K562 (cell line): ENCODE measurements around the gene MAPK13. TPM values are rescaled to one million over a fixed set of nuclear protein-coding genes. Genes with fewer than 3 reads are reported as not detected.

ENCODE experiments used
- C11orf30 ChIP-seq: fragments of 450-650 bp; IDR thresholded peaks from 2 replicates; pipeline ENCODE4 v1.6.1; 2016; ENCODE audit warnings: low read depth, mild to moderate bottlenecking
- CBFA2T3 ChIP-seq: fragments of 450-650 bp; IDR thresholded peaks from 2 replicates; pipeline ENCODE4 v1.6.1; 2017
- CHD4 ChIP-seq: fragments of 200-600 bp; sonication (generic); IDR thresholded peaks from 3 replicates; pipeline ENCODE4 v1.6.1; 2012; ENCODE audit warnings: low read depth, mild to moderate bottlenecking, mixed read lengths, low read length, inconsistent platforms; ENCODE audit not compliant: insufficient read depth, insufficient replicate concordance, poor library complexity, severe bottlenecking
- CREB1 ChIP-seq, 2 experiments: sonication (generic) in 1 of 2; formaldehyde crosslinking in 1 of 2; IDR thresholded peaks; 2 replicates each; pipeline versions ENCODE4 v1.6.1 to v1.8.0; 2012 to 2022; ENCODE audit warnings: inconsistent platforms in 1 of 2, mild to moderate bottlenecking in 1 of 2, missing genetic modification reagents in 1 of 2, moderate library complexity in 1 of 2
- ESRRB ChIP-seq: fragments of 250-450 bp; sonication (Bioruptor Pico); IDR thresholded peaks from 2 replicates; pipeline ENCODE4 v1.5.0; 2020; ENCODE audit warnings: mild to moderate bottlenecking, moderate library complexity, borderline replicate concordance
- HDAC1 ChIP-seq, 2 experiments: fragments of 450-650 bp; IDR thresholded peaks; 2 replicates each; pipeline ENCODE4 v1.6.1; 2016 to 2017; ENCODE audit warnings: inconsistent platforms in 1 of 2, mild to moderate bottlenecking in 1 of 2, moderate library complexity in 1 of 2
- HINFP ChIP-seq: fragments of 450-650 bp; conservative IDR thresholded peaks from 2 replicates; pipeline ENCODE4 v1.6.1; 2016; ENCODE audit warnings: missing genetic modification characterization, low read depth, mild to moderate bottlenecking, control low read depth, missing compliant biosample characterization
- HIVEP1 ChIP-seq: fragments of 250-450 bp; sonication (Bioruptor Pico); IDR thresholded peaks from 2 replicates; pipeline ENCODE4 v1.4.0; 2020; ENCODE audit warnings: mild to moderate bottlenecking
- HMGN3 ChIP-seq: IDR thresholded peaks from 2 replicates; pipeline ENCODE4 v1.6.1; 2011; ENCODE audit warnings: borderline replicate concordance, low read depth, mild to moderate bottlenecking, mixed read lengths, low read length; ENCODE audit not compliant: insufficient read length; ENCODE audit errors: extremely low read depth
- HNRNPK ChIP-seq: fragments of 200-400 bp; formaldehyde crosslinking; IDR thresholded peaks from one replicate; pipeline ENCODE4 v1.6.1; 2018; ENCODE audit warnings: mild to moderate bottlenecking, low read depth, low read length; ENCODE audit not compliant: poor library complexity, severe bottlenecking
- KDM5B ChIP-seq: fragments of 200-600 bp; sonication (generic); IDR thresholded peaks from 2 replicates; pipeline ENCODE4 v1.6.1; 2012; ENCODE audit warnings: low read depth, mild to moderate bottlenecking, moderate library complexity, low read length, control low read depth, inconsistent platforms; ENCODE audit not compliant: insufficient replicate concordance
- PHF21A ChIP-seq: fragments of 450-650 bp; IDR thresholded peaks from 2 replicates; pipeline ENCODE4 v1.6.1; 2017; ENCODE audit warnings: low read depth, borderline replicate concordance
- RBFOX2 ChIP-seq: fragments of 200-400 bp; formaldehyde crosslinking; IDR thresholded peaks from 2 replicates; pipeline ENCODE4 v1.6.1; 2017; ENCODE audit warnings: low read depth, mild to moderate bottlenecking, low read length, moderate library complexity
- TAL1 ChIP-seq: fragments of 450-650 bp; IDR thresholded peaks from 2 replicates; pipeline ENCODE4 v1.6.1; 2016; ENCODE audit warnings: mild to moderate bottlenecking
- TEAD2 ChIP-seq: fragments of 450-650 bp; IDR thresholded peaks from 2 replicates; pipeline ENCODE4 v1.6.1; 2016; ENCODE audit warnings: missing genetic modification characterization, control low read depth, missing compliant biosample characterization
- ZBTB34 ChIP-seq: fragments of 250-450 bp; sonication (Bioruptor Pico); IDR thresholded peaks from 2 replicates; pipeline ENCODE4 v1.8.0; 2021; ENCODE audit warnings: mild to moderate bottlenecking, moderate library complexity
- ZFP36 ChIP-seq: fragments of 150-350 bp; IDR thresholded peaks from 2 replicates; pipeline ENCODE4 v1.6.1; 2018; ENCODE audit warnings: low read length, low read depth; ENCODE audit not compliant: partially characterized antibody
- ZKSCAN1 ChIP-seq: fragments of 150-350 bp; IDR thresholded peaks from 2 replicates; pipeline ENCODE4 v1.6.1; 2016; ENCODE audit warnings: low read depth, low read length
- ZNF589 ChIP-seq: fragments of 200-800 bp; sonication (Bioruptor generic); IDR thresholded peaks from 2 replicates; pipeline ENCODE4 v1.6.1; 2016; ENCODE audit warnings: low read depth, missing genetic modification characterization, missing compliant biosample characterization
- polyA plus RNA-seq, 8 experiments: library from polyadenylated mRNA; depleted of rRNA in 4 of 8; stranded (reverse) in 5 of 8; unstranded in 3 of 8; fragments of >200 nt; fragmentation: Nextera tagmentation in 2 of 8; fragmentation: Illumina TruSeq in 1 of 8; extraction: Ambion mirVana in 2 of 8; extraction: Trizol in 1 of 8; gene quantifications; 2 replicates each; pipeline versions ENCODE4 v1.2.1 to v1.2.3, GENCODE V29; 2011 to 2014; ENCODE audit warnings: inconsistent platforms in 1 of 8, missing spikeins in 1 of 8
- total RNA-seq, 7 experiments: library from RNA; depleted of rRNA in 6 of 7; stranded (reverse); fragments of >200 nt in 6 of 7; fragmentation: Illumina TruSeq in 2 of 7; extraction: Trizol in 2 of 7; gene quantifications; 2 replicates each; pipeline versions ENCODE4 v1.2.1 to v1.2.3, GENCODE V29; 2011 to 2021; ENCODE audit warnings: low replicate concordance in 1 of 7
- TF ChIP-seq, protein P1 (sequence below): fragments of 450-650 bp; IDR thresholded peaks from 2 replicates; pipeline ENCODE4 v1.6.1; 2016

MAPK13 gene
- total and polyA plus RNA-seq, 9 of the 15 experiments (the other 6 are each of a cell fraction or from before 2014, with no cell fraction given) = 0.03 to 2.3 (median 0.48) TPM; not detected in 1

- no peak for TF ChIP-seq HNRNPK
- peak; percentile 93 for TF ChIP-seq CBFA2T3
- peak; percentile 95 for TF ChIP-seq CREB1 (IDR thresholded peaks at IDR 0.05)
- TF ChIP-seq CREB1 (CRISPR knock-in tag; IDR thresholded peaks at IDR 0.05) = peak; percentile 89
- no peak for TF ChIP-seq ZBTB34
- TF ChIP-seq ESRRB = no peak
- TF ChIP-seq, protein P1, sequence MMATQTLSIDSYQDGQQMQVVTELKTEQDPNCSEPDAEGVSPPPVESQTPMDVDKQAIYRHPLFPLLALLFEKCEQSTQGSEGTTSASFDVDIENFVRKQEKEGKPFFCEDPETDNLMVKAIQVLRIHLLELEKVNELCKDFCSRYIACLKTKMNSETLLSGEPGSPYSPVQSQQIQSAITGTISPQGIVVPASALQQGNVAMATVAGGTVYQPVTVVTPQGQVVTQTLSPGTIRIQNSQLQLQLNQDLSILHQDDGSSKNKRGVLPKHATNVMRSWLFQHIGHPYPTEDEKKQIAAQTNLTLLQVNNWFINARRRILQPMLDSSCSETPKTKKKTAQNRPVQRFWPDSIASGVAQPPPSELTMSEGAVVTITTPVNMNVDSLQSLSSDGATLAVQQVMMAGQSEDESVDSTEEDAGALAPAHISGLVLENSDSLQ = peak; percentile 92
- peak; percentile 22 for TF ChIP-seq HMGN3
- peak; percentile 64; the same call in 1 of the 2 replicates for TF ChIP-seq PHF21A
- TF ChIP-seq CHD4 = peak; percentile 67
- no peak for TF ChIP-seq HIVEP1
- peak; percentile 81; the same call in 1 of the 2 replicates for TF ChIP-seq ZNF589 (CRISPR knock-in tag)
- peak in 1 of 2 experiments; percentile 70; a peak in 1 of 4 replicates for TF ChIP-seq HDAC1 (IDR thresholded peaks at IDR 0.05)
- TF ChIP-seq ZFP36 = peak; percentile 43
- peak; percentile 87 for TF ChIP-seq TAL1
- TF ChIP-seq RBFOX2 = 0 out of 2 replicates have a peak, but pooled peaks have one; percentile 40
- no peak for TF ChIP-seq TEAD2 (tag)
- TF ChIP-seq KDM5B = peak; percentile 67
- peak; percentile 91 for TF ChIP-seq ZKSCAN1
- peak; percentile 90 for TF ChIP-seq C11orf30
- no peak for TF ChIP-seq HINFP (tag)
Measured at GRCh38 chr6:36118550-36119107, 11.7 kb upstream of the MAPK13 start (continued).
